PC-9 (cell line): Measurements from ENCODE around the gene PMEL.

Experiments
- EZH2 ChIP-seq: fragments of 200-600 bp; sonication (generic); IDR thresholded peaks from 2 replicates; pipeline ENCODE4 v1.8.0; 2017; ENCODE audit warnings: antibody characterized with exemption, low read depth
- TF ChIP-seq, protein P1 (sequence below): fragments of 200-600 bp; sonication (generic); conservative IDR thresholded peaks from 2 replicates; pipeline ENCODE4 v1.6.1; 2017; ENCODE audit warnings: mixed run types, antibody characterized with exemption, mild to moderate bottlenecking, moderate library complexity

GRCh38 chr12:56001487-56002100 is 35.8 kb upstream of the PMEL start:
- TF ChIP-seq, protein P1, sequence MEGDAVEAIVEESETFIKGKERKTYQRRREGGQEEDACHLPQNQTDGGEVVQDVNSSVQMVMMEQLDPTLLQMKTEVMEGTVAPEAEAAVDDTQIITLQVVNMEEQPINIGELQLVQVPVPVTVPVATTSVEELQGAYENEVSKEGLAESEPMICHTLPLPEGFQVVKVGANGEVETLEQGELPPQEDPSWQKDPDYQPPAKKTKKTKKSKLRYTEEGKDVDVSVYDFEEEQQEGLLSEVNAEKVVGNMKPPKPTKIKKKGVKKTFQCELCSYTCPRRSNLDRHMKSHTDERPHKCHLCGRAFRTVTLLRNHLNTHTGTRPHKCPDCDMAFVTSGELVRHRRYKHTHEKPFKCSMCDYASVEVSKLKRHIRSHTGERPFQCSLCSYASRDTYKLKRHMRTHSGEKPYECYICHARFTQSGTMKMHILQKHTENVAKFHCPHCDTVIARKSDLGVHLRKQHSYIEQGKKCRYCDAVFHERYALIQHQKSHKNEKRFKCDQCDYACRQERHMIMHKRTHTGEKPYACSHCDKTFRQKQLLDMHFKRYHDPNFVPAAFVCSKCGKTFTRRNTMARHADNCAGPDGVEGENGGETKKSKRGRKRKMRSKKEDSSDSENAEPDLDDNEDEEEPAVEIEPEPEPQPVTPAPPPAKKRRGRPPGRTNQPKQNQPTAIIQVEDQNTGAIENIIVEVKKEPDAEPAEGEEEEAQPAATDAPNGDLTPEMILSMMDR = no peak
- TF ChIP-seq EZH2 = no peak
